ENCODE data around the gene RPS5. TPM values are rescaled to one million over a fixed set of nuclear protein-coding genes. Genes with fewer than 3 reads are reported as not detected.

The RPS5 gene
- total and polyA plus RNA-seq, 5 donors, result 513 to 681 (median 566) TPM

DNA sequence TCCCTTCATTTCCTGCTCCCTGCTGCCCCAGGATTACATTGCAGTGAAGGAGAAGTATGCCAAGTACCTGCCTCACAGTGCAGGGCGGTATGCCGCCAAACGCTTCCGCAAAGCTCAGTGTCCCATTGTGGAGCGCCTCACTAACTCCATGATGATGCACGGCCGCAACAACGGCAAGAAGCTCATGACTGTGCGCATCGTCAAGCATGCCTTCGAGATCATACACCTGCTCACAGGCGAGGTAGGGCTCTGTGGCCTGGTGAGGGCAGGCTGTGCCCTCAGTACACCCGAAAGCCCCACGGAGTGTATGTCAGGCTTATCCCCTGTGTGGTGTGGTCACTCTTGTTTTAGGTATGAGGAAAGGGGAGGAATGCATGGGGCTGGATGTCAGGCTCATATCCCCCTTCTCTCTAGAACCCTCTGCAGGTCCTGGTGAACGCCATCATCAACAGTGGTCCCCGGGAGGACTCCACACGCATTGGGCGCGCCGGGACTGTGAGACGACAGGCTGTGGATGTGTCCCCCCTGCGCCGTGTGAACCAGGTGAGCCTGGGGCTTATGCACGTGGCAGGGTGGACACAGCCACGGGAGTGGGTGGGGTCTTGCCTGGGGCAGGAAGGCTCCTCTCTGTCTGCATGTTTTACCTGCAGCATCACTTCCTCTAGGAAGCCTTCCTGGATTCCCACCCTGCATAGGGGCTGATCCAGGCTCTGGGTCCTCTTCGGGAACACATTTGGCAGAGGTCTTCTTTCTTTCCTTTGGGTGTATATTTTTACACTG, 6.1 kb downstream of the RPS5 start:
- intact Hi-C loops (cut with DNase I), result no loop called here
- no peak overlapping the region for H3K4me3 ChIP-seq (ENCODE audit: low read length)
- no peaks in the 10 kb centered on the region for H3K9me3 ChIP-seq (ENCODE audit: control insufficient read depth, low read length)
- no peak overlapping the region for H3K27ac ChIP-seq (ENCODE audit: low read length)
- H3K4me1 ChIP-seq (ENCODE audit: control insufficient read depth, insufficient read depth, low read length), result peaks cover under 1% of the 10 kb centered on the region
- WGBS, result 90% methylated on average over 26 of the region's 26 CpGs
- peak in 1 of 3 donors; percentile 46 for DNase-seq
- H3K27me3 ChIP-seq (ENCODE audit: control insufficient read depth, insufficient read depth), result no peaks in the 10 kb centered on the region
- no peak for ATAC-seq

DNA sequence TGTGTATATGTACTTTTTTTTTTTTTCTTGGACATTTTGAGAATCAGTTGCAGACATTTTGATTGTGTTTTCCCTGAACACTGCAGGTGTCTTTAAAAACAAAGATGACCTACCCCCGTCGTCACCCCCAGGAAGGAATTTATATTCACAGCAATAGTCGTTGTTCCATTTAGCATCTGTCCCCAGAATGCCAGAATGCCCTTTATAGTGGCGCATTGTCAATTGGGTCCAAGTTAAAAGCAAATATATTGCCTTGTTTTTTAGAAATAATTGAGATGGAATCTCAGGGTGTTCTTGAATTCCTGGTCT, 6.6 kb downstream of the RPS5 start:
- ATAC-seq, result no peak
- no peaks in the 10 kb centered on the region for H3K9me3 ChIP-seq (ENCODE audit: control insufficient read depth, low read length)
- no peak overlapping the region for H3K4me3 ChIP-seq (ENCODE audit: low read length)
- no peak for DNase-seq
- intact Hi-C loops (cut with DNase I), result no loop called here
- no peaks in the 10 kb centered on the region for H3K4me1 ChIP-seq (ENCODE audit: control insufficient read depth, insufficient read depth, low read length)
- no peak overlapping the region for H3K27ac ChIP-seq (ENCODE audit: low read length)
- H3K27me3 ChIP-seq (ENCODE audit: control insufficient read depth, insufficient read depth), result no peaks in the 10 kb centered on the region
- 88% methylated on average over 4 of the region's 4 CpGs for WGBS

DNA sequence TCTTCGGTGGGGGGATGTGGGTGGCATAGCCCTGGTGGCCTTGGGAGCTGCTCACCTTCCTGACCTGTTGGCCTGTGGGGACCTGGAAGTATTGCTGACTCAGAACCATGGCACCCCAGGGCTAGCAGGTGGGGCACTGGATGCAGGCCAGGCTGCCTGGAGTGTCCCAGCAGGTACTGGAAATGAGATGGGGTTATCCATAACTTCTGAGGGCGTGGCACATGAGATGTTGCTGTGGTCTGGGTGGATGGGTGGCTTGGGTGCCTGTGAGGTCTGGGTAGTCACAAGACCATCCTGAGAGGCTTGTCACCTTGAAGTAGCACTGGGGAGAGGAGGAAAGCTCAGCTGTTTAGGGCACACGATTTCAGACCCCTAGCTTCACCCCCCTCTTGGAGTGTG, 7.8 kb downstream of the RPS5 start:
- Histone ChIP-seq H3K27ac (ENCODE audit: low read length) (no peak overlapping the region), H3K9me3 (ENCODE audit: control insufficient read depth, low read length) (no peaks in the 10 kb centered on the region), H3K27me3 (ENCODE audit: control insufficient read depth, insufficient read depth) (no peaks in the 10 kb centered on the region), H3K4me1 (ENCODE audit: control insufficient read depth, insufficient read depth, low read length) (no peaks in the 10 kb centered on the region), H3K4me3 (ENCODE audit: low read length) (no peak overlapping the region)
- intact Hi-C loops (cut with DNase I), result no loop called here
- ATAC-seq (peak in 1 of 2 donors; percentile 5), DNase-seq (peak in 1 of 3 donors; percentile 38)
- WGBS, result 73% methylated on average over 3 of the region's 3 CpGs

GRCh38 chr19:58395220-58395978, 8.3 kb downstream of the RPS5 start, which contains the start of gene RNF225:
RNF225 (plus strand) TSS chr19:58395656; CDS start chr19:58396090, 434 bp downstream.
- Histone ChIP-seq H3K27me3 (ENCODE audit: control insufficient read depth, insufficient read depth) (no peaks in the 10 kb centered on the region), H3K27ac (ENCODE audit: low read length) (no peak within 1 kb of the TSS), H3K4me1 (ENCODE audit: control insufficient read depth, insufficient read depth, low read length) (no peaks in the 10 kb centered on the region), H3K4me3 (ENCODE audit: low read length) (no peak within 1 kb of the TSS), H3K9me3 (ENCODE audit: control insufficient read depth, low read length) (no peaks in the 10 kb centered on the region)
- ATAC-seq (peak; percentile 7 to 28), DNase-seq (peak in 1 of 3 donors; percentile 42)
- intact Hi-C loops (cut with DNase I), result no loop called here
- 34% methylated on average over 21 of the region's 21 CpGs for WGBS

DNA sequence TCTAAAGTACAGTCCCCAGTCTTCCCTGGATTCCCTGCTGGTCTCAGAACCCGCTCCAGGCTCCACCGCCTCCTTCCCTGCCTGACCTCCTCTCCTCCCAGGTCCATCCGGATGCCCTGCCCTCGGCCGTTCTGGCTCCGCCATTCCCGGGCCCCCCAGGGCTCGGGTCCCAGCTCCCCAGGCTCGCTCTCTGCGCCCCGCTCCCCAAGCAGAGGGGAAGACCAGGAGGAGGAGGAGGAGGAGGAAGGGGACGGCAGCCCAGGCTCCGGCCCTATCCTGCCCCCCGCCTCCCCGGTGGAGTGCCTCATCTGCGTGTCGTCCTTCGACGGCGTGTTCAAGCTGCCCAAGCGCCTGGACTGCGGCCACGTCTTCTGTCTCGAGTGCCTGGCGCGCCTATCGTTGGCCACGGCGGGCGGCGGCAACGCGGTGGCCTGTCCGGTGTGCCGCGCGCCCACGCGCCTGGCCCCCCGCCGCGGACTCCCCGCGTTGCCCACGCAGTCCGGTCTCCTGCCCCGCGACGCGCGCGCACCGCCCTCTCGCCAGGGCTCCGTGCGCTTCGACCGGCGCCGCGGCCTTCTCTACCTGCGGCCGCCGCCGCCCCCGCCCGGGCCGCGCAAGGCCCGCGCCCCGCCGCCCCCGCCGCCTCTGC, 9.0 kb downstream of the RPS5 start:
- DNase-seq (peak in 1 of 3 donors; percentile 61), ATAC-seq (no peak)
- WGBS, result 4% methylated on average over 75 of the region's 75 CpGs
- no peak overlapping the region for H3K4me3 ChIP-seq (ENCODE audit: low read length)
- intact Hi-C loops (cut with DNase I), result no loop called here
- no peaks in the 10 kb centered on the region for H3K27me3 ChIP-seq (ENCODE audit: control insufficient read depth, insufficient read depth)
- no peak overlapping the region for H3K27ac ChIP-seq (ENCODE audit: low read length)
- no peaks in the 10 kb centered on the region for H3K4me1 ChIP-seq (ENCODE audit: control insufficient read depth, insufficient read depth, low read length)
- no peaks in the 10 kb centered on the region for H3K9me3 ChIP-seq (ENCODE audit: control insufficient read depth, low read length)

DNA sequence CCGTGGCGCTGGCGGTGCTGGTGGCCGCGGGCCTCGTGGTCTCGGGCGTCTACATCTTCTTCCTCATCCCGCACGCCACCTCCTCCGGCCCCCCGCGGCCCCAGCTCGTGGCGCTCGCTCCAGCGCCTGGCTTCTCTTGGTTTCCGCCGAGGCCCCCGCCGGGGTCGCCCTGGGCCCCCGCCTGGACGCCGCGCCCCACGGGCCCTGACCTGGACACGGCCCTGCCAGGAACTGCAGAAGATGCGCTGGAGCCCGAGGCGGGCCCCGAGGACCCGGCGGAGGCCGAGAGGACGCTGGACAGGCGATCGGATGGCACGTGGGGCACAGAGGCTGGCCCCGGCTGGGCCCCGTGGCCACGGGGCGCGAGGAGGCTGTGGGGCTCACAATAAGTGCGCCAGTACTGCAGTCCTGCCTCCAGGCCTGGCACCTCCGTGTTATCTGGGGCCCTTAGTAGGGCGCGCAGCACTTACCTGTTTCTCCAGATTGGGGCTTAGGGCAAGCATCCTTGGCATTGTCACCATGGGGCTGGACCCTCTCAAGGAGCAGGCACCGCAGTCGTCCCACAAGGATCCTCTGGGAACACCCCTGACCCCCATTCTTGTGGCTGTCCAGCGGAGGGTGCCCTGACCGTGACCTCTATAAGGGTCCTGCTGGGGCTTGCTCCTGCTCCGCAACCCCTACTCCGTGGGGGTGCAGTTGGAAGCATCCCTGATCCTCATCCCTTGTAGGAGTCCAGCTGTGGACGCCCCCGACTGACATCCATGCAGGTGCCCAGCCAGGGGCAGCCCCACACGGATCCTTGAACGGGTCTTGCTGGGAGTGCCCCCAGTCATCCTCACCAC, 9.8 kb downstream of the RPS5 start:
- H3K27me3 ChIP-seq (ENCODE audit: control insufficient read depth, insufficient read depth), result no peaks in the 10 kb centered on the region
- intact Hi-C loops (cut with DNase I), result no loop called here
- no peak overlapping the region for H3K27ac ChIP-seq (ENCODE audit: low read length)
- 28% methylated on average over 58 of the region's 58 CpGs for WGBS
- ATAC-seq, result no peak
- peak in 1 of 3 donors; percentile 50 for DNase-seq
- H3K9me3 ChIP-seq (ENCODE audit: control insufficient read depth, low read length), result no peaks in the 10 kb centered on the region
- no peak overlapping the region for H3K4me3 ChIP-seq (ENCODE audit: low read length)
- no peaks in the 10 kb centered on the region for H3K4me1 ChIP-seq (ENCODE audit: control insufficient read depth, insufficient read depth, low read length)

GRCh38 chr19:58397533-58398037, 10.5 kb downstream of the RPS5 start:
- Histone ChIP-seq H3K9me3 (ENCODE audit: control insufficient read depth, low read length) (no peaks in the 10 kb centered on the region), H3K4me3 (ENCODE audit: low read length) (no peak overlapping the region), H3K27me3 (ENCODE audit: control insufficient read depth, insufficient read depth) (no peaks in the 10 kb centered on the region), H3K4me1 (ENCODE audit: control insufficient read depth, insufficient read depth, low read length) (no peaks in the 10 kb centered on the region), H3K27ac (ENCODE audit: low read length) (no peak overlapping the region)
- 56% methylated on average over 7 of the region's 7 CpGs for WGBS
- DNase-seq (no peak), ATAC-seq (no peak)
- intact Hi-C loops (cut with DNase I), result no loop called here

- H3K27me3 ChIP-seq (ENCODE audit: control insufficient read depth, insufficient read depth), result no peaks in the 10 kb centered on the region
- no peak overlapping the region for H3K27ac ChIP-seq (ENCODE audit: low read length)
- intact Hi-C loops (cut with DNase I), result no loop called here
- H3K9me3 ChIP-seq (ENCODE audit: control insufficient read depth, low read length), result no peaks in the 10 kb centered on the region
- no peaks in the 10 kb centered on the region for H3K4me1 ChIP-seq (ENCODE audit: control insufficient read depth, insufficient read depth, low read length)
- no peak for DNase-seq
- H3K4me3 ChIP-seq (ENCODE audit: low read length), result no peak overlapping the region
- WGBS, result 82% methylated on average over 4 of the region's 4 CpGs
- no peak for ATAC-seq
These were observed 11.0 kb downstream of the RPS5 start for GRCh38 chr19:58398087-58398486.

DNA sequence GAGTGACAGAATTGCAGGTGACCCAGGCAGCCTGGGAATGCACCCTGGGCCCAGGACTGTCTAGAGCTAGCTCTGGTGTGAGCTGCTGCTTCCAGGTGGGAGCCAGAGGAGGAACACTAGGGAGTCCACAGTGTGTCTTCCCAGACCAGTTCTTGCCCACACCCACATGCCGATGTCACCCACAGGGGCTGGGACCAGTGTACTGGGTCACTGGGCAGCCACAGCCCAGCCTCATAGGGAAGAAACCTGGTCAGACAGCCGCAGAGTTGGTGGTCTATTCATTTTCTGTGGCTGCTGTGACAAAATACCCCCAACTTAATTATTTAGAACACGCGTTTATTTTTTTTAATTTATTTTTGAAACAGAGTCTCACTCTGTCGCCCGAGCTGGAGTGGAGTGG, 11.5 kb downstream of the RPS5 start:
- intact Hi-C loops (cut with DNase I), result no loop called here
- H3K9me3 ChIP-seq (ENCODE audit: control insufficient read depth, low read length), result no peaks in the 10 kb centered on the region

GRCh38 chr19:58399903-58400302, 12.8 kb downstream of the RPS5 start:
- ATAC-seq, result no peak
- no peak overlapping the region for H3K27ac ChIP-seq (ENCODE audit: low read length)
- no peaks in the 10 kb centered on the region for H3K4me1 ChIP-seq (ENCODE audit: control insufficient read depth, insufficient read depth, low read length)
- WGBS, result 99% methylated on average over 3 of the region's 3 CpGs
- H3K27me3 ChIP-seq (ENCODE audit: control insufficient read depth, insufficient read depth), result no peaks in the 10 kb centered on the region
- DNase-seq, result no peak
- no peak overlapping the region for H3K4me3 ChIP-seq (ENCODE audit: low read length)
- intact Hi-C loops (cut with DNase I), result no loop called here
- no peaks in the 10 kb centered on the region for H3K9me3 ChIP-seq (ENCODE audit: control insufficient read depth, low read length)

More for the DNA sequence above, 11.5 kb downstream of the RPS5 start:
- 91% methylated on average over 6 of the region's 6 CpGs for WGBS
- no peak for DNase-seq
- Histone ChIP-seq H3K27ac (ENCODE audit: low read length) (no peak overlapping the region), H3K4me3 (ENCODE audit: low read length) (no peak overlapping the region), H3K27me3 (ENCODE audit: control insufficient read depth, insufficient read depth) (no peaks in the 10 kb centered on the region), H3K4me1 (ENCODE audit: control insufficient read depth, insufficient read depth, low read length) (no peaks in the 10 kb centered on the region)
- ATAC-seq, result no peak

Data from right cardiac atrium (tissue), 5 donors.